Stimulated activated naive CD8-positive, alpha-beta T cell treated with anti-CD3 and anti-CD28 coated beads, Interleukin-15, amount 100 ng/mL, for 72 hours (primary cell): Measurements from ENCODE around the gene C3orf22.
"Not testable (repeated sequence)": the region's sequence is repeated elsewhere in the genome, so short reads cannot be mapped to it uniquely, and the experiment has no call there.

Experiments
- ATAC-seq: fragments of 150-1000 bp; cut with Tn5 transposase; 2 replicates; pipeline ENCODE4 v1.10.0; 2021; ENCODE audit warnings: mild to moderate bottlenecking, moderate library complexity
- DNase-seq, 2 donors: peaks; one replicate each; pipeline ENCODE4 v3.0.0; 2021 to 2022
- H3K27ac Mint-ChIP-seq, 2 donors: one replicate each; pipeline ENCODE4 v1.8.0; 2022; ENCODE audit warnings: mild to moderate bottlenecking in 2 of 2, mixed read lengths in 2 of 2, moderate library complexity in 2 of 2
- H3K27me3 Mint-ChIP-seq: one replicate; pipeline ENCODE4 v1.8.0; 2022; ENCODE audit warnings: mixed read lengths
- H3K4me1 Mint-ChIP-seq: one replicate; pipeline ENCODE4 v1.8.0; 2022; ENCODE audit warnings: mild to moderate bottlenecking, mixed read lengths
- H3K4me3 Mint-ChIP-seq, 2 donors: one replicate each; pipeline ENCODE4 v1.8.0; 2022; ENCODE audit warnings: mild to moderate bottlenecking in 2 of 2, mixed read lengths in 2 of 2, moderate library complexity in 1 of 2
- H3K9me3 Mint-ChIP-seq, 2 donors: one replicate each; pipeline ENCODE4 v1.8.0; 2022; ENCODE audit warnings: mixed read lengths in 2 of 2

C3orf22 gene

DNA sequence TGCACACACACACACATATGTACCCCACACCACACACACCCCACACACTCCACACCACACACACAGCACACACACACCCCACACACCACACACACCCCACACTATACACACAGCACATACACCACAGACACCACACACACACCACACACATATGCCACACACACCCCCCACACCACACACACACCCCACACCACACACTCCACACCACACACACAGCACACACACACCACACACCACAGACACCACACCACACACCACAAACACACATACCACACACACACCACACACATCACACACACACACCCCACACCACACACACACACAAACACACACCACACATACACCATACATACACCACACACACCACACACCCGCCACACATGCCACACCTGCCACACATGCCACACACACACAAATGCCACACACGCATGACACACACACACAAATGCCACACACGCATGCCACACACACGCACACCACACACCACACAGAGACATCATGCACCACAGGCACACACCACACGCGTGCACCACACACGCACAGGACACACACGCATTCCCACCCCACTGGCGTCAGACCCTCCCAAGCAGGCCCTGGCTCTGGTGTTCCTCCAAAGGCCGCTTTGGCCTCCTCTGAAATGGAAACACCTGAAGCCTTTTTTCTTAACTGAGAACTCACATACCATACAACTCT is 19.0 kb downstream of the C3orf22 start:
- H3K4me3 Mint-ChIP-seq: no peak overlapping the region
- peaks cover 28% of the 10 kb centered on the region for H3K27me3 Mint-ChIP-seq
- DNase-seq: no peak
- ATAC-seq: no peak
- peaks cover 7% of the 10 kb centered on the region for H3K4me1 Mint-ChIP-seq
- no peak overlapping the region for H3K27ac Mint-ChIP-seq
- H3K9me3 Mint-ChIP-seq: no peaks in the 10 kb centered on the region

GRCh38 chr3:126538966-126539365 is 19.8 kb downstream of the C3orf22 start:
- peaks cover 35% of the 10 kb centered on the region for H3K27me3 Mint-ChIP-seq
- ATAC-seq (no peak), DNase-seq (no peak)
- H3K9me3 Mint-ChIP-seq: no peaks in the 10 kb centered on the region
- no peak overlapping the region for H3K27ac Mint-ChIP-seq
- peaks cover 7% of the 10 kb centered on the region for H3K4me1 Mint-ChIP-seq
- no peak overlapping the region for H3K4me3 Mint-ChIP-seq

DNA sequence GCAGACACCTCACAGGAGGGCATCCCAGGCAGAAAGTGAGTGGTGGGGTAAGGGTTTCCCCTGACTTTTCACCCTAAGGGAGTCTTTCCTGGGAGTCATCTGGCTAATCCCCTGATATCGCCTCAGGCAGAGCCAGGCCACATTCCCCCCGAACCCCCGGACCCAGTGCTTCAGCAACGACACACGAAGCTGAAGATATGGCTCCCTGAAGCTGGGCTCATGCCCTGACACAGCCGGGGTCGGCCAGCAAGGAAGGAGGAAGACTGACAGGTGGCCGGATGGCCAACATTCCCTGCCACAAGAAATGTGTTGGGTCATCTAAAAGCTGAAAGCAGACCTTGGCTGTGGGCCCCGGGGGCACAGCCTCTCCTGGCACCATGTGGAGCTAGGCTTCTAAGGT is 20.4 kb downstream of the C3orf22 start:
- H3K4me3 Mint-ChIP-seq: no peak overlapping the region
- H3K4me1 Mint-ChIP-seq: peaks cover 7% of the 10 kb centered on the region
- no peak overlapping the region for H3K27ac Mint-ChIP-seq
- DNase-seq (no peak), ATAC-seq (no peak)
- no peaks in the 10 kb centered on the region for H3K9me3 Mint-ChIP-seq
- H3K27me3 Mint-ChIP-seq: peaks cover 40% of the 10 kb centered on the region

GRCh38 chr3:126537730-126538281 is 20.9 kb downstream of the C3orf22 start:
- Mint-ChIP-seq H3K4me1 (peaks cover 7% of the 10 kb centered on the region), H3K27me3 (peaks cover 40% of the 10 kb centered on the region), H3K4me3 (no peak overlapping the region), H3K27ac (no peak overlapping the region), H3K9me3 (no peaks in the 10 kb centered on the region)
- no peak for ATAC-seq
- no peak for DNase-seq

- H3K27ac Mint-ChIP-seq: peak overlapping the region in 1 of 2 donors; percentile 14
- H3K27me3 Mint-ChIP-seq: peaks cover 40% of the 10 kb centered on the region
Measured at GRCh38 chr3:126537116-126537729, 21.5 kb downstream of the C3orf22 start.

GRCh38 chr3:126536126-126536525 is 22.6 kb downstream of the C3orf22 start:
- H3K27me3 Mint-ChIP-seq: peaks cover 35% of the 10 kb centered on the region
- no peak overlapping the region for H3K27ac Mint-ChIP-seq
- H3K4me1 Mint-ChIP-seq: peaks cover 5% of the 10 kb centered on the region
- H3K9me3 Mint-ChIP-seq: no peaks in the 10 kb centered on the region
- no peak overlapping the region for H3K4me3 Mint-ChIP-seq
- no peak for DNase-seq
- ATAC-seq: no peak

More at GRCh38 chr3:126537116-126537729, 21.5 kb downstream of the C3orf22 start:
- DNase-seq (no peak), ATAC-seq (no peak)
- peaks cover 7% of the 10 kb centered on the region for H3K4me1 Mint-ChIP-seq
- no peak overlapping the region for H3K4me3 Mint-ChIP-seq
- H3K9me3 Mint-ChIP-seq: no peaks in the 10 kb centered on the region

DNA sequence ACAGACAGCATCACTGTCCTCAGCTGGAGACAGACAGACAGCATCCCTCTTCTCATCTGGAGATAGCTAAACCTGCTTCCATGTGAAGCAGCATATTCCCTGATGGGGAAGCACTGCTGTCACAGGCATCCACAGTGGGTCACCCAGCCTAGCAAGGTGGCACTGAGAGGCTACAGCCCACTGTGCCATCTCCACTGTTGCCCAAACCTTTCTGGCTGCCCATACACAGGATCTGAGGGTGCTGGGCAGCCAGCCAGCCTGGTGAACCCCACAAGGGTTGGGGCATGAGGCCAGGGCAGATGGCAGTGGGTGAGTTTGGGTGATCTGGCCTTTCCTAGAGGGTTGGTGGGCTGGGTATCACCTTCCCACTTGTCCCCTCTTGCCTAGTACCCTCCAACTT is 23.1 kb downstream of the C3orf22 start:
- ATAC-seq (no peak), DNase-seq (no peak)
- Mint-ChIP-seq H3K27me3 (peaks cover 30% of the 10 kb centered on the region), H3K27ac (no peak overlapping the region), H3K4me1 (peaks cover under 1% of the 10 kb centered on the region), H3K4me3 (no peak overlapping the region), H3K9me3 (no peaks in the 10 kb centered on the region)

GRCh38 chr3:126534716-126535115 is 24.0 kb downstream of the C3orf22 start:
- Mint-ChIP-seq H3K27ac (peak overlapping the region in 1 of 2 donors; percentile 67), H3K27me3 (peaks cover 23% of the 10 kb centered on the region)
- not testable (repeated sequence) for DNase-seq, H3K4me1 Mint-ChIP-seq, H3K9me3 Mint-ChIP-seq, H3K4me3 Mint-ChIP-seq, ATAC-seq

DNA sequence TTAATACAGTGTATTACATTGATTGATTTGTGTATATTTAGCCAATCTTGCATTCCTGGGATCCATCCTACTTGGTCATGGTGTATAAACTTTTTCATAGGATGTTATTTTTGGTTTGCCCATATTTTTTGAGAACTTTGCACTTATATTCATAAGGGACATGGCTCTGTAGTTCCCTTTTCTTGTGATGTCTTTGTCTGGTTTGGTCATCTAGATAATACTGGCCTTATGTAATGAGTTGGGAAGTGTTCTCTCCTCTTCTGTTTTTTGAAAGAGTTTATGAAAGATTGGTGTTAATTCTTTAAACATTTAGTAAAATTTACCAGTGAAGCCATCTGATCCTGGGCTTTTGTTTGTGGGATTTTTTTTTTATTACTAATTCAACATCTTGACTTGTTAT is 25.2 kb downstream of the C3orf22 start:
- Mint-ChIP-seq H3K27ac (no peak overlapping the region), H3K4me1 (no peaks in the 10 kb centered on the region), H3K4me3 (no peak overlapping the region), H3K9me3 (no peaks in the 10 kb centered on the region), H3K27me3 (peaks cover 23% of the 10 kb centered on the region)
- DNase-seq: no peak
- ATAC-seq: no peak

DNA sequence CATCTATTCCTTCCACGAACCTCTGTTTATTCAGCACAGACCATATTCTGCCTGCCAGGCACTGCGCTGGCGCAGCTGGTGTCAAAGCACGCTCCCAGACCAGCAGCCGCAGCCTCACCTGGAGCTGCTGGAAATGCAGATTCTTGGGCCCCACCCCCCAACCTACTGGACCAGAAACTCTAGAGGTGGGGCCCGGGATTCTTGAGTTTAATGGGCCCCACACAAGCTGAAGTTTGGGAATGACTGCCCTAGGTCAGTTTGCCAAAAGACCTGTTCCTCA is 27.7 kb downstream of the C3orf22 start:
- H3K27ac Mint-ChIP-seq: no peak overlapping the region
- DNase-seq: no peak
- no peak for ATAC-seq
- no peaks in the 10 kb centered on the region for H3K4me1 Mint-ChIP-seq
- H3K27me3 Mint-ChIP-seq: peaks cover 27% of the 10 kb centered on the region
- no peaks in the 10 kb centered on the region for H3K9me3 Mint-ChIP-seq
- H3K4me3 Mint-ChIP-seq: no peak overlapping the region

DNA sequence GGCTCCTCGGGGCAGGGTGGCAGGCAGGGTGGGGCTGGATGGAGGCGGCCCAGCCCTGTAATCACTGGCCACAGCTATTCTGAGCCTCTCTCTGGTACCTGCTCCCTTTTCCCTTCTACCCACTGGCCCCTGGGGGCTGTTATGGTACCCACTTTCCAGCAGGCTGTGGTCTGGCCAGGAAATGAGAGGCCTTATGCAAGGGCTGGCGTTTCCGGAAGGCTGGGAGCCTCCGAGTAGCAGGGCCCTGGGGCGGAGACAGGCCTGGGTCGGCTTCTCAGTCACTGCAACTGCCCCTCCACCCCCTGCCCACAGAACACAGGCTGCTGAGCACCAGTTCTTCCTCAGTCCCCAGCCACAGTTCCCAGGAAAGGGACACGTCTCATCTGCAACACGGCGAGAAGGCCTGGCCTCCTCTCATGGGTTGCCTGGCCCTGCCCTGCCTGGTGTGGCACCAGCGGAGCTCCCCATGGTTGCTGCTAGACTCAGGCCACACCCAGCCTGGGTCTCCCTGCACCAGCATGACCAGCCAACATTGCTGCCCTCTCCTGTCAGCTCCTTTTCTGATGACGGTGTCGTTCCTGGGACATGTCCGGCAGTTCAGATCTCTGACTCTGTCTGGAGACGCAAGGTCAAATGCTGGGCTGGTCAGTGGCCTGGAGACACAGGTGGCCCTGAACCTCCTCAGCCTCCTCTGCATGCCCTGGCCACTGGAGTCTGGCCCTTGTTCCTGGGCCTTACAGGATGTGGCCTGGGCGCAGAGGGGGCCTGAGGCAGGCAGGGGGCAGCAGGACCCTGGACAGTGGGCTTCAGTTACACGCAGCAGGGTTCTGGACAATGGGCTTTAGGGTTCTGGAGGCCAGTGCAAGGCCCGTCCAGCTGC is 28.3 kb downstream of the C3orf22 start:
- no peaks in the 10 kb centered on the region for H3K9me3 Mint-ChIP-seq
- peaks cover 29% of the 10 kb centered on the region for H3K27me3 Mint-ChIP-seq
- no peak overlapping the region for H3K4me3 Mint-ChIP-seq
- DNase-seq (peak in 1 of 2 donors; percentile 40), ATAC-seq (peak; percentile 76)
- H3K4me1 Mint-ChIP-seq: no peaks in the 10 kb centered on the region
- H3K27ac Mint-ChIP-seq: peak overlapping the region in 1 of 2 donors; percentile 7

DNA sequence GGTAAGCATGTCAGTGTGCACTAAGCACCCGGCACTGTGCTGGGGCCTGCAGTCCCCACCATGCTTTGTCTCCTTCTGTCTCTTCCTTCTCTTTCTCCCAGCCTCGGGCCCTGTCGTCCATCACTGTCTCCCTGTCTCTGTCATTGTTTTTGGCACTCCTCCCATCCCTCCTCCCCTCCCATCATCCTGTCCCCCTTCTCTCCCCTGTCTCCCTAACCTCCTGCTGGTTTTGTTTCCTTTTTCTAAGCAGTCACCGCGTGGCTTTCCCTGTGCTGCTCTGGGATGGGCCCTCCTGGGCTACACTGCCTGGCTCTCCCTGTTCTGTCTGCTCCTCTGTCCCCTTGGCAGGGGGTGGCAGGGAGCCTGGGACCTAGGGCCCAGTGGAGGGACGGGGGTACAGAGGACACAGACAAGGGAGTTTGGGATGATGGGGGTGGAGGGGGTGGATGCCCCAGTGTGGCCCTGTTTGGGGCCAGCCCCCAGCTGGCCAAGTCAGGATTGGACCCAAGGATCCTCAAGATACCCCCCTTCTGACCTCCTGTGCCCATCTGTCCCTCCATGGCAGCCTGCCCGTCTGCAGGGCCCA is 29.1 kb downstream of the C3orf22 start:
- H3K4me3 Mint-ChIP-seq: no peak overlapping the region
- no peak overlapping the region for H3K27ac Mint-ChIP-seq
- H3K27me3 Mint-ChIP-seq: peaks cover 29% of the 10 kb centered on the region
- H3K9me3 Mint-ChIP-seq: no peaks in the 10 kb centered on the region
- H3K4me1 Mint-ChIP-seq: no peaks in the 10 kb centered on the region
- no peak for DNase-seq
- ATAC-seq: peak; percentile 52

DNA sequence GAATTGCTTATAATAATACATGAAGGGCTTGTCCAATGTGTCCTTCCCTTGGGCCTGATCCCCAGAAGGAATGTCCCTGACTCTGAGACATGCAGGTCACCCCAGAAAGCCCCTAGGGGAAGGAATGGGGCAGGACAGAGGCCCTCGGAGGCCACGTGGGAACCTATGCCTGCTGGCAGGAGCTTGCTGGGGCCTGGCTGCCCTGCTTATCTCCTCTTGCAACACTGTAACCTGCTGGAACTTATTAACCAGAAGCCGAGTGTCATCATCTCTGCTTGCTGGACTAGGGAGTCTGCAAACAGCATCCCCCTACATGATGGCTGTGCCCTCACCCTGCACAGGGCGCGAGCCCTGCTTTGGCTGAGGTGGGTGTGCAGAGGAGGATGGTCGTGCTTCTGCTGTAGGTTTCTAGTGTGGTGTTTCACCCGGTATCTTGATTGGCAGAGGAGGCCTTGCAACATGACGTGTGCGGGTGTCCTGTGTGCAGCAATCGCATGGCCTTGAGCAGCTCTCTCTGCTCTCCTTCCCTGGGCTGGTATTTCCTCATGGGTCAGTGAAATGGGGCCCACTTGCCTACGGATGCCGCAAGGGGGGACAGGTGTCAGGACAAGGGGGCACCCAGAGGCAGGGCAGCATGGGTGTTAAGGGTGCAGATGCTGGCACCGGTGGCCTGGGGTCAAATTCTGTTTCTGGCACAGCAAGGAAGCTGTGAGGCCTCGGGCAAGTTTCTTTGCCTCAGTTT is 29.8 kb downstream of the C3orf22 start:
- H3K27me3 Mint-ChIP-seq: peaks cover 26% of the 10 kb centered on the region
- H3K4me3 Mint-ChIP-seq: no peak overlapping the region
- DNase-seq (no peak), ATAC-seq (no peak)
- H3K9me3 Mint-ChIP-seq: no peaks in the 10 kb centered on the region
- H3K27ac Mint-ChIP-seq: no peak overlapping the region
- no peaks in the 10 kb centered on the region for H3K4me1 Mint-ChIP-seq

DNA sequence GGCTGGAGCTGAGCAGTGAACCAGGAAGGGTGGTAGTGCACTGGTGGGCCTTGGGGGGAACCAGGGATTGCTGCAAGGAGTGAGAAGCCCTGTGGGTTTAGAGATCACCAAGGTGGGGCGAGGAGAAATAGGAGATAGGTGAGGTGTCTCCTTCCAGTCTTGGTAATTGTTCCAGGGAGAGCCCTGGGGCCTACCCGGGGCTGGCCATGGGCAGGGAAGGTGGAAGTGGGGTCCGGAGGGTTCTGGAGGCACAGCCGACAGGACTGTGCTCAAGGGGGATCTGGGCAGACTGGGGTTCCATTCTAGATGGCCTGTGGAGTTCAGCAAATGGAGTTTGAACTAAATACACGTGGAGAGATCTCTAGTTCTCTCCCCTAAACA is 30.3 kb downstream of the C3orf22 start:
- H3K27me3 Mint-ChIP-seq: peaks cover 25% of the 10 kb centered on the region
- H3K9me3 Mint-ChIP-seq: no peaks in the 10 kb centered on the region
- no peak for DNase-seq
- no peak for ATAC-seq
- H3K27ac Mint-ChIP-seq: no peak overlapping the region
- no peak overlapping the region for H3K4me3 Mint-ChIP-seq
- H3K4me1 Mint-ChIP-seq: no peaks in the 10 kb centered on the region
